ENCODE measurements around the gene PGS1. TPM values are rescaled to one million over a fixed set of nuclear protein-coding genes. Genes with fewer than 3 reads are reported as not detected.

Gene PGS1
- total RNA-seq, 4 donors from 2014 or later: 12.9 to 75.4 (median 63.1) TPM

- peak overlapping the region; percentile 43 to 74 for H3K4me3 ChIP-seq
- peak overlapping the region; percentile 72 to 95 for H3K27ac ChIP-seq
- no peaks in the 10 kb centered on the region for H3K27me3 ChIP-seq
- H3K4me1 ChIP-seq: peaks cover 0 to 8% of the 10 kb centered on the region in 2 donors
- no peaks in the 10 kb centered on the region for H3K36me3 ChIP-seq
- intact Hi-C loops (cut with DNase I; ENCODE audit: low total_unique reads): loop anchor here (5.0 kb wide), 1 partner anchor 62 kb away; no protein-coding TSS in a partner anchor
- peak; percentile 92 to 93 for DNase-seq
- no peaks in the 10 kb centered on the region for H3K9me3 ChIP-seq
- TF ChIP-seq POLR2A (IDR thresholded peaks at IDR 0.05): peak in 1 of 2 donors; percentile 16
- TF ChIP-seq, protein P1, sequence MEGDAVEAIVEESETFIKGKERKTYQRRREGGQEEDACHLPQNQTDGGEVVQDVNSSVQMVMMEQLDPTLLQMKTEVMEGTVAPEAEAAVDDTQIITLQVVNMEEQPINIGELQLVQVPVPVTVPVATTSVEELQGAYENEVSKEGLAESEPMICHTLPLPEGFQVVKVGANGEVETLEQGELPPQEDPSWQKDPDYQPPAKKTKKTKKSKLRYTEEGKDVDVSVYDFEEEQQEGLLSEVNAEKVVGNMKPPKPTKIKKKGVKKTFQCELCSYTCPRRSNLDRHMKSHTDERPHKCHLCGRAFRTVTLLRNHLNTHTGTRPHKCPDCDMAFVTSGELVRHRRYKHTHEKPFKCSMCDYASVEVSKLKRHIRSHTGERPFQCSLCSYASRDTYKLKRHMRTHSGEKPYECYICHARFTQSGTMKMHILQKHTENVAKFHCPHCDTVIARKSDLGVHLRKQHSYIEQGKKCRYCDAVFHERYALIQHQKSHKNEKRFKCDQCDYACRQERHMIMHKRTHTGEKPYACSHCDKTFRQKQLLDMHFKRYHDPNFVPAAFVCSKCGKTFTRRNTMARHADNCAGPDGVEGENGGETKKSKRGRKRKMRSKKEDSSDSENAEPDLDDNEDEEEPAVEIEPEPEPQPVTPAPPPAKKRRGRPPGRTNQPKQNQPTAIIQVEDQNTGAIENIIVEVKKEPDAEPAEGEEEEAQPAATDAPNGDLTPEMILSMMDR (IDR thresholded peaks at IDR 0.05): peak; percentile 91 to 96 (median 92)
These were observed 17.9 kb upstream of the PGS1 start for GRCh38 chr17:78360371-78361224.

DNA sequence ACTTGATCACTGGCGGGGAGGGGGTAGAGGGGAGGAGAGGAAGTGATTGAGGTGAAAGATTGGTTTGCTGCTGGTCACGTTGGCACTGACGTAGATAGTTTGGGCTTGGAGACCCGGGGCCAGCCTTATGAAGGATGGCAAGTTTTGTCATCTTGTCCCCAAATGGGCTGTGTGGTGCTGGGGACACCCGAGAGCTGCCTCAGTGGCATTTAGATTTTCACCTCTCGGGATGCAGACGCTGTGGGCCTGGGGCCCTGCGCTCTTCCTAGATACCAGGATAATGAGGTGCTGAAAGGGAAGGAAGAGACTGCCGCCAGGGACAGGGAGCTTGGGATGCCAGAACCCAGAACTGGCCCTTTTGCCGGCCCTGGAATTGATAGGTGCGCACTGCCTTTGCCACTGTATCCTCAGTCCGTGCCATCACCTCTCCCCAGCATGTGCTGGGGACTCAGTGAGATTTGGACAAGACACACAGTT is 17.2 kb upstream of the PGS1 start:
- H3K9me3 ChIP-seq: no peaks in the 10 kb centered on the region
- H3K36me3 ChIP-seq: no peaks in the 10 kb centered on the region
- no peak overlapping the region for H3K4me3 ChIP-seq
- intact Hi-C loops (cut with DNase I; ENCODE audit: low total_unique reads): loop anchor here (5.0 kb wide), 1 partner anchor 61 kb away; no protein-coding TSS in a partner anchor
- TF ChIP-seq, protein P1 (IDR thresholded peaks at IDR 0.05): no peak
- TF ChIP-seq POLR2A (IDR thresholded peaks at IDR 0.05): no peak
- no peak for DNase-seq
- H3K4me1 ChIP-seq: peaks cover 0 to 15% of the 10 kb centered on the region in 2 donors
- H3K27ac ChIP-seq: peak overlapping the region in 1 of 2 donors; percentile 95
- no peaks in the 10 kb centered on the region for H3K27me3 ChIP-seq

DNA sequence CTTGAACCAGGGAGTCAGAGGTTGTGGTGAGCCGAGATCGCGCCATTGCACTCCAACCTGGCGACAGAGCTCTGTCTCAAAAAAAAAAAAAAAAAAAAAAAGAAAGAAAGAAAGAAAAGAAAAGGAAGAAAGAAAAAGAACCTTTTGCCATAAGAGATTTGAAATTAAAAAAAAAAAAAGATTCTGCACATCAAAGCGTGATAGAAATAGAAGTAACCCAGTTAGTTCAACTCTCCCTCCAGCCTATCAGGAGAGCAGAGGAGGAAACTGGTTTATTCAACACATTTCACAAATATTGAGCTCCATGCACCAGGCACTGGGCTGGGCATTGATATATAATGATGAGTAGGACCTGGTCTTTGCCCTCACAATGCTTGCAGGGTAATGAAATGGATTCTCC is 16.2 kb upstream of the PGS1 start:
- intact Hi-C loops (cut with DNase I; ENCODE audit: low total_unique reads): loop anchor here (5.0 kb wide), 1 partner anchor 60 kb away; no protein-coding TSS in a partner anchor
- Histone ChIP-seq H3K27me3 (no peaks in the 10 kb centered on the region), H3K4me1 (peaks cover 0 to 16% of the 10 kb centered on the region in 2 donors), H3K9me3 (no peaks in the 10 kb centered on the region), H3K27ac (no peak overlapping the region), H3K4me3 (no peak overlapping the region), H3K36me3 (no peaks in the 10 kb centered on the region)
- no peak for DNase-seq
- TF ChIP-seq, protein P1 (IDR thresholded peaks at IDR 0.05): no peak
- no peak for TF ChIP-seq POLR2A (IDR thresholded peaks at IDR 0.05)

GRCh38 chr17:78362671-78363070 is 15.8 kb upstream of the PGS1 start:
- no peaks in the 10 kb centered on the region for H3K36me3 ChIP-seq
- H3K27me3 ChIP-seq: no peaks in the 10 kb centered on the region
- no peaks in the 10 kb centered on the region for H3K9me3 ChIP-seq
- H3K27ac ChIP-seq: no peak overlapping the region
- TF ChIP-seq, protein P1 (IDR thresholded peaks at IDR 0.05): no peak
- TF ChIP-seq POLR2A (IDR thresholded peaks at IDR 0.05): no peak
- peaks cover 0 to 16% of the 10 kb centered on the region in 2 donors for H3K4me1 ChIP-seq
- DNase-seq: no peak
- intact Hi-C loops (cut with DNase I; ENCODE audit: low total_unique reads): loop anchor here (5.0 kb wide), 1 partner anchor 60 kb away; no protein-coding TSS in a partner anchor
- H3K4me3 ChIP-seq: no peak overlapping the region

All from uterus (tissue), 4 donors.